Loucy (cell line): ENCODE results near the gene ARID4A.

ENCODE experiments used
- EZH2phosphoT487 ChIP-seq: fragments of 200-600 bp; IDR thresholded peaks from 2 replicates; pipeline ENCODE4 v1.6.1; 2018; ENCODE audit warnings: antibody characterized with exemption, mild to moderate bottlenecking, moderate library complexity, borderline replicate concordance
- TF ChIP-seq, protein P1 (sequence below): fragments of 200-600 bp; sonication (generic); conservative IDR thresholded peaks from 2 replicates; pipeline ENCODE4 v1.5.1; 2014; ENCODE audit warnings: mild to moderate bottlenecking, antibody characterized with exemption, low read length

DNA sequence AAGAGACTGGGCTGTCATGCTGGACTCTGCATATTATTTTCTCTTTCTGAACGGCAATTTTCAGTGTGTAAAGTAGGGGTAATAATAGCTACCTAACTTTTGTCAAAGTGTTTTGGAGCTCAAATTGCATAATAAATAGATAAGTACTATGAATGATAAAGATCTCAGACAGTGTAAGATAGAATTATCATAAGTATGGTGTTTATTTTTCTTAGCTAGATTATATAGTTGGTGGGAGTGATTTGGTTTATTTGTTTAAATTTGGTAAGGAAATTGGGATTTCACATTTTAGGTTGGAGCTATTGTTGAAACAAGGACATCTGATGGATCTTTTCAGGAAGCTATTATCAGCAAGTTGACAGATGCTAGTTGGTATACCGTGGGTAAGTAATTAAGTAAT, 7.4 kb downstream of the ARID4A start:
- TF ChIP-seq, protein P1, sequence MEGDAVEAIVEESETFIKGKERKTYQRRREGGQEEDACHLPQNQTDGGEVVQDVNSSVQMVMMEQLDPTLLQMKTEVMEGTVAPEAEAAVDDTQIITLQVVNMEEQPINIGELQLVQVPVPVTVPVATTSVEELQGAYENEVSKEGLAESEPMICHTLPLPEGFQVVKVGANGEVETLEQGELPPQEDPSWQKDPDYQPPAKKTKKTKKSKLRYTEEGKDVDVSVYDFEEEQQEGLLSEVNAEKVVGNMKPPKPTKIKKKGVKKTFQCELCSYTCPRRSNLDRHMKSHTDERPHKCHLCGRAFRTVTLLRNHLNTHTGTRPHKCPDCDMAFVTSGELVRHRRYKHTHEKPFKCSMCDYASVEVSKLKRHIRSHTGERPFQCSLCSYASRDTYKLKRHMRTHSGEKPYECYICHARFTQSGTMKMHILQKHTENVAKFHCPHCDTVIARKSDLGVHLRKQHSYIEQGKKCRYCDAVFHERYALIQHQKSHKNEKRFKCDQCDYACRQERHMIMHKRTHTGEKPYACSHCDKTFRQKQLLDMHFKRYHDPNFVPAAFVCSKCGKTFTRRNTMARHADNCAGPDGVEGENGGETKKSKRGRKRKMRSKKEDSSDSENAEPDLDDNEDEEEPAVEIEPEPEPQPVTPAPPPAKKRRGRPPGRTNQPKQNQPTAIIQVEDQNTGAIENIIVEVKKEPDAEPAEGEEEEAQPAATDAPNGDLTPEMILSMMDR: no peak
- TF ChIP-seq EZH2phosphoT487: no peak
